Nephron progenitor cell (in vitro differentiated cells): ENCODE results near the gene CHD5.

Source experiments
- DNase-seq: peaks from one replicate; pipeline ENCODE4 v3.0.0; 2021
- H3K27ac Mint-ChIP-seq: 2 replicates; pipeline ENCODE4 v1.8.0; 2021; ENCODE audit warnings: mild to moderate bottlenecking, moderate library complexity, mixed read lengths
- H3K27me3 Mint-ChIP-seq: 2 replicates; pipeline ENCODE4 v1.8.0; 2021; ENCODE audit warnings: mild to moderate bottlenecking, low read depth, mixed read lengths; ENCODE audit not compliant: poor library complexity
- H3K36me3 Mint-ChIP-seq: 2 replicates; pipeline ENCODE4 v1.8.0; 2021; ENCODE audit warnings: low read depth, mixed read lengths
- H3K4me1 Mint-ChIP-seq: 2 replicates; pipeline ENCODE4 v1.8.0; 2021; ENCODE audit warnings: mixed read lengths
- H3K4me3 Mint-ChIP-seq: 2 replicates; pipeline ENCODE4 v1.8.0; 2021; ENCODE audit warnings: mild to moderate bottlenecking, moderate library complexity, mixed read lengths
- H3K9me3 Mint-ChIP-seq: 2 replicates; pipeline ENCODE4 v1.8.0; 2021; ENCODE audit warnings: mild to moderate bottlenecking, moderate library complexity, mixed read lengths
- TF ChIP-seq, protein P1 (sequence below): fragments of 200-600 bp; sonication (generic); IDR thresholded peaks from 2 replicates; pipeline ENCODE4 v1.5.0; 2021; ENCODE audit warnings: antibody characterized with exemption

The CHD5 gene

DNA sequence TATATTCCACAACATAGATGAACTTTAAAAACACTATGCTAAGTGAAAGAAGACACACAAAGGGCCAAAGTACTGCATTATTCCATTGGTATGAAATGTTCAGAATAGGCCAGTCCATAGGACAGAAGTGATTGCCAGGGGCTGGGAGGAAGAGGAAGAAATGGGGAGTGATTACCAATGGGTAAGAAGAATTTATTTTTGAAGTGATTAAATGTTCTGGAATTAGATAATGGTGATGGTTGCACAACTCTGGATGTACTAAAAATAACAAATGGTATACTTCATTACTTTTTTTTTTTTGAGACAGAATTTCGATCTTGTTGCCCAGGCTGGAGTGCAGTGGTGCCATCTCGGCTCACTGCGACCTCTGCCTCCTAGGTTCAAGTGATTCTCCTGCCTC lies 61.7 kb downstream of the CHD5 start:
- no peaks in the 10 kb centered on the region for H3K36me3 Mint-ChIP-seq
- no peak for DNase-seq
- H3K27me3 Mint-ChIP-seq = peaks cover 27% of the 10 kb centered on the region
- TF ChIP-seq, protein P1, sequence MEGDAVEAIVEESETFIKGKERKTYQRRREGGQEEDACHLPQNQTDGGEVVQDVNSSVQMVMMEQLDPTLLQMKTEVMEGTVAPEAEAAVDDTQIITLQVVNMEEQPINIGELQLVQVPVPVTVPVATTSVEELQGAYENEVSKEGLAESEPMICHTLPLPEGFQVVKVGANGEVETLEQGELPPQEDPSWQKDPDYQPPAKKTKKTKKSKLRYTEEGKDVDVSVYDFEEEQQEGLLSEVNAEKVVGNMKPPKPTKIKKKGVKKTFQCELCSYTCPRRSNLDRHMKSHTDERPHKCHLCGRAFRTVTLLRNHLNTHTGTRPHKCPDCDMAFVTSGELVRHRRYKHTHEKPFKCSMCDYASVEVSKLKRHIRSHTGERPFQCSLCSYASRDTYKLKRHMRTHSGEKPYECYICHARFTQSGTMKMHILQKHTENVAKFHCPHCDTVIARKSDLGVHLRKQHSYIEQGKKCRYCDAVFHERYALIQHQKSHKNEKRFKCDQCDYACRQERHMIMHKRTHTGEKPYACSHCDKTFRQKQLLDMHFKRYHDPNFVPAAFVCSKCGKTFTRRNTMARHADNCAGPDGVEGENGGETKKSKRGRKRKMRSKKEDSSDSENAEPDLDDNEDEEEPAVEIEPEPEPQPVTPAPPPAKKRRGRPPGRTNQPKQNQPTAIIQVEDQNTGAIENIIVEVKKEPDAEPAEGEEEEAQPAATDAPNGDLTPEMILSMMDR = no peak
- peaks cover 23% of the 10 kb centered on the region for H3K9me3 Mint-ChIP-seq
- H3K4me1 Mint-ChIP-seq = no peaks in the 10 kb centered on the region
- no peak overlapping the region for H3K27ac Mint-ChIP-seq
- no peak overlapping the region for H3K4me3 Mint-ChIP-seq

DNA sequence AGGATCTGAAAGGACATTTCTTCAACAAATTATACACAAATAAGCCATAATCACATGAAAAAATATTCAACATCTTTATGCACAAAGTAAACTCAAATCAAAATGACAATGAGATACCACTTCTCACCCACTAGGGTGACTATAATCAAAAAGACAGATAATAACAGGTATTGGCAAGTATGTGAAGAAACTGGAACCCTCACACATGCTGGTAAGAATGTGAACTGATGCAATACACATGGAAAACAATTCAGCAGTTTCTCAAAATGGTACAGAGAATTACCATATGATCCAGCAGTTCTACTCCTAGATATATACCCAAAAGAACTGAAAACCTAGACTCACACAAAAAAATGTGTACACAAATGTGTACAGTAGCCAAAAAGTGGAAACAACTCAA lies 62.5 kb downstream of the CHD5 start:
- Mint-ChIP-seq H3K4me1 (no peaks in the 10 kb centered on the region), H3K36me3 (no peaks in the 10 kb centered on the region), H3K4me3 (no peak overlapping the region), H3K27me3 (peaks cover 31% of the 10 kb centered on the region), H3K9me3 (peaks cover 27% of the 10 kb centered on the region), H3K27ac (no peak overlapping the region)
- DNase-seq = no peak
- TF ChIP-seq, protein P1 = no peak

DNA sequence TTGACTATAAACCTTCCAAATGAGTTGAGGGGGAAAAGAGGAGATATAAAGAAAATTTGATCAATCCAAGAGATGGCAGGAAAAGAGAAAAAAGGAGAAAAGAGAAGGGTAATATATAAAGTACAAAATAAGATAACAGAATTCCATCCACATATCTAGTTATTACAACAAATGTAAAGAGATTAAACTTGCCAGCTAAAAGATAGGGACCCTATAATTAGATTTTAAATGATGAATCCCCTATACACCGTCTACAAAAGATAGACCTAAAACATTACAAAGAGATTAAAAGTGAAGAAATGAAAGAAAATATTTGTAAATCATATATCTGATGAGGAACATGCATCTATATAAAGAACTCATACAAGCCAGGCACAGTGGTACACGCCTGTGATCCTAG lies 63.1 kb downstream of the CHD5 start:
- TF ChIP-seq, protein P1 = no peak

DNA sequence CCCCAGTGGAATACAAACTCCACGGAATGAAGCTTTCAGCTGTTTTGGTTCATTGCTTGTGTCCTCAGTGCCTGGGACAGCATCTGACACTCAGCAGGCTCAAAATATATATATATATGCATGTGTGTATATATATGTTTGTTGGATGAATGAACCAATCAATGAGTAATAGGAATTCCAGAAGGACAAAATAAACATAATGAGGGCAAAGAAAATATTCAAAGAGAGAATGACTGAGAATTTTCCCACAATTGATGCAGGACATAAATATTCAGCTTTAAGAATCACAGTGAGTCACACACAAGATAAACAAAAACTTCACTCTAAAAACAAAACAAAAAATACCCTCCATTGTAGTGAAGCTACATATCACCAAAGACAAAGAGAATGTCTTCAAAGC lies 64.0 kb downstream of the CHD5 start:
- TF ChIP-seq, protein P1 = no peak
- no peak overlapping the region for H3K4me3 Mint-ChIP-seq
- H3K9me3 Mint-ChIP-seq = peaks cover 27% of the 10 kb centered on the region
- no peak overlapping the region for H3K27ac Mint-ChIP-seq
- no peaks in the 10 kb centered on the region for H3K36me3 Mint-ChIP-seq
- peaks cover 42% of the 10 kb centered on the region for H3K27me3 Mint-ChIP-seq
- no peak for DNase-seq
- H3K4me1 Mint-ChIP-seq = no peaks in the 10 kb centered on the region

More for the DNA sequence above, 63.1 kb downstream of the CHD5 start:
- H3K9me3 Mint-ChIP-seq = peaks cover 27% of the 10 kb centered on the region
- H3K36me3 Mint-ChIP-seq = no peaks in the 10 kb centered on the region
- DNase-seq = no peak
- peaks cover 33% of the 10 kb centered on the region for H3K27me3 Mint-ChIP-seq
- no peak overlapping the region for H3K27ac Mint-ChIP-seq
- no peak overlapping the region for H3K4me3 Mint-ChIP-seq
- no peaks in the 10 kb centered on the region for H3K4me1 Mint-ChIP-seq

DNA sequence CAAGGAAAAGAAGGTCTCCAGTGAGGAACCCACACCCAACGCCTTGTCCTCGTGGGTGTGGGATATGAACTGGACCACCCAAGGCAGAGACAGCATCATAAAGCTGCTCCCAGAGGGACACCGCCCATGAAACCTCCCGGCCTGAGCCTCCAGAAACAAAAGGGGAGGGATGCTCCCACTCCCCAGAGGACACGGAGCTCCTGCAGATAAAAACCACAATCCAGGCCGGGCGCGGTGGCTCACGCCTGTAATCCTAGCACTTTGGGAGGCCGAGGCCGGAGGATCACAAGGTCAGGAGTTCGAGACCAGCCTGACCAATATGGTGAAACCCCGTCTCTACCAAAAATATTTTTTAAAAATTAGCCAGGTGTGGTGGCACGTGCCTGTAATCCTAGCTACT lies 66.4 kb downstream of the CHD5 start:
- Mint-ChIP-seq H3K9me3 (peaks cover 27% of the 10 kb centered on the region), H3K4me3 (no peak overlapping the region), H3K36me3 (no peaks in the 10 kb centered on the region), H3K27ac (no peak overlapping the region), H3K27me3 (peaks cover 56% of the 10 kb centered on the region), H3K4me1 (no peaks in the 10 kb centered on the region)
- TF ChIP-seq, protein P1 = no peak
- no peak for DNase-seq

DNA sequence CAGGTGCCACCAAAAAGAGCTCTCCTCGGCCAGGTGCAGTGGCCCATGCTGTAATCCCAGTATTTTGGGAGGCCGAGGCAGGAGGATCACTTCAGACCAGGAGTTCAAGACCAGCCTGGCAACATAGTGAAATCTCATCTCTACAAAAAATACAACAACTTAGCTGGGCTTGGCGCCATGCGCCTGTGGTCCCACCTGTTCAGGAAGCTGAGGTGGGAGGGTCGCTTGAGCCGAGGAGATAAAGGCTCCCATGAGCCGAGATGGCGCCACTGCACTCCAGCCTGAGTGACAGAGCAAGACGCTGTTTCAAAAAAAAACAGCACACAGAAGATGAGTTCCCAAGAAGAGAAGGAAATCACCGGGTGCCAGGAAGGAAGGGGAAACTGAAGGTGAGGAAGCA lies 67.0 kb downstream of the CHD5 start:
- TF ChIP-seq, protein P1 = no peak
- Mint-ChIP-seq H3K36me3 (no peaks in the 10 kb centered on the region), H3K4me3 (no peak overlapping the region), H3K27ac (no peak overlapping the region), H3K27me3 (peaks cover 60% of the 10 kb centered on the region), H3K9me3 (peaks cover 27% of the 10 kb centered on the region), H3K4me1 (no peaks in the 10 kb centered on the region)
- DNase-seq = no peak
